HG03354 (cell line): ENCODE measurements around the gene RASA3.

Source experiments
- ATAC-seq: cut with Tn5 transposase; IDR thresholded peaks from one replicate; pipeline ENCODE4 v1.9.1; 2021; ENCODE audit warnings: mild to moderate bottlenecking; ENCODE audit not compliant: unreplicated experiment, poor library complexity, severe bottlenecking

Gene RASA3

DNA sequence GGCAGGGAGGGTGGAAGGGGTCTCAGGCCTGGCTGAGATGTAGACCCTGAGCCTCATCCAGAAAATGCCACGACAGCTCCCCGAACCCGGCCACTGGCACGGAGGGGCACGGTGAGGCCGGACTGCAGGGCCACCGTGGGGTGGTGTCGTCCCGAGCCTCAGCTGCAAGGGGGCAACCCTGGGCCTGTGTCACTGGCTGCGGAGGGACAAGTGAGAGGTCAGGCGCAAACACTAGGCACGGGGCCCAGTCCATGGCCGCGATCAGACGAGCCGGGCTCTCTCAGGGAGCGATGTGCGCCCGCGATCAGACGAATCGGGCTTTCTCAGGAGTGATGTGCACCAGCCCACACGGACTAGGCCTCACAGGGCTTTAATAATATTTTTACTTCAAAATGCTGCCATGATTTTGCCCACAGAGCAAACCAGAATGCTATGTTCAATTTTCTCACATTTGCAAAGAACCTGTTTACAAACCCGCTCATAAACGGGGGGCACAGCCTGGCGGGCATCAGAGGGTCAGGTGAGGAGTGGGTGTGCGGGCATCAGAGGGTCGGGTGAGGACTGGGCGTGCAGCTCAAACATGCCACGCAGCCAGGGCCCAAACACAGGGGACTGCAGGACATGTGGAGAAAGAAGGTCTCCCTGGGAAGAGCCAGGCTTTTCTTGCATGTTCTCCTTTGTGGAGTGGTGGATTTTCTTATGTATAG is 115.9 kb downstream of the RASA3 start:
- no peak for ATAC-seq

DNA sequence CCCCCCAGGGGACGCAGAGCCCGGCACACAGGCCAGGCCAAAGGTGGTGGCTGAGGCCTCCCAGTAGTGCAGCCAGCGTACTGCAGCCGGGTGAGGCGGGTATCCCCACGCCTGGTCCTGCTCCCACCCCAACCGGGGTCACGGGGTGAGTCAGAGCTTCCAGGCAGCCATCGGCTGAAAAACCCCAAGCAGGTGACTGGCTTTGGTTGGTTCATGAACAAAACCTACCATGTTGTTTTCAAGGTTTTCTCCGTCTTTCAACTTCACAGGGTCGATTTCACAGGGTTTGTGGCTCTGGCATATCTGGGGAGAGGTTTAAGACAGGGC is 116.5 kb downstream of the RASA3 start:
- no peak for ATAC-seq

DNA sequence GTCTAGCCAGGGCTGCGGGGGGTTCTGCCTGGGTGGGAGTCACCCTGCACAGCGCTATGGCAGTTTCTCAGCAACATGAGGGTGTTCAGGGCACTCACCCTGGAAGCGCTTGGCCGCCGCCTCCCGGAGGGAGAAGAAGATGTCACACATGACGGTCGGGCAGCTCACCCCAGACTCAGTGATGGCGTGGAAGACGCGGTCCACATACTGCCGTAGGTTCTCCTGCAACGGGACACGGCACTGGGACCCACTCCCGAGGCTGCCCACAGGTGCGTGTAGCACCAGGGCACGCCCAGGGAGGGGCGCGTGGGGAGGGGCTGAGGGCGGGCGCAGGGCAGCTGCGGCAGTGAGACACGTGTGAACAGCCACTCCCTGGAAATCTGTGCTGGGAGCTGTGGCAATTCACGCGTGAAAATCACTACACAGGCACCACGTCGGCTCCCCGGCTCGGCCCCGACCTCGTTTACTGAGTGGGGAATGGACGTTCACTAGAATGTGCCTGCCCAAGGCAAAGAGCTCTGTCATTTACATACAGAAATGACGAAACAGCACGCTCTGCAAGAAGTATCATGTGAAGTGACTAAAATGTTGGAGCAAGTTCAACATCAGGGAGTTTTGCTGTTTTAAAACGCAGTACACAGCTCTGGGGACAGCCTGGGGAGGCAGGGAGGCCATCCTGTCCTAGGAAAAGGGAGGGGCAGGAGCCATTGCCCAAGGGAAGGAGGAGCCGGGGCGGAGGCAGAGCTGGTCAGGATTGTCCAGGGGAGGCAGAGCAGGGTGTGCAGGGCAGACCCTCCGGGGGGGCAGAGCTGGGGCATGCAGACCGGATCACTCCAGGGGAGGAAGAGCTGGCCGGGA is 117.1 kb downstream of the RASA3 start:
- ATAC-seq, result no peak

DNA sequence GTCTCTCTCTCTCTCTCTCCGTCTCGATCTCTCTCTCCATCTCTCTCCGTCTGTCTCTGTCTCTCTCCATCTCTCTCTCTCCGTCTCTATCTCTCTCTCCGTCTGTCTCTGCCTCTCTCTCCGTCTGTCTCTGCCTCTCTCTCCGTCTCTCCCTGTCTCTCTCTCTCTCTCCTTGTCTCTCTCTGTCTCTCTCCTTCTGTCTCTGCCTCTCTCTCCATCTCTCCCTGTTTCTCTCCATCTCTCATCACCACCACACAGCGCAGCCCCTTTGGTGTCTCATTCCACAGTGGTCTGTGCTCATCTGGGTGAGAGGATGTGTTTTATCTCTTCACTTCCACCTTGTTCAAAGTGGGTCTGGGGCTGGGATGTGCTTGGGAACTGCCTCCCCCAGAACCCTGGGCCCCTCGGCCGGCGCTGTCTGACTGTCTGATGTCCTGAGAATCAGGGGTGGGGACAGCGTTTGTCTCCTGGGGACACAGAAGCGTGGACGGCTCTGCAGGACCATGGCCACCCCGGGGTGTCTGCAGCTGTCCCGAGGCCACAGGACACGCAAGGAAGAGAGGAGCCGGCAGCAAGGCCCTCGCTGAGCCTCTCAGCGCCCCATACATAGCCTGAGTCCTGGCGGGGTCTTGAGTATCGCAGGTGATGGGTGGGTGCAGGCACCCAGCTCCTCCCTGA is 118.3 kb downstream of the RASA3 start:
- no peak for ATAC-seq

DNA sequence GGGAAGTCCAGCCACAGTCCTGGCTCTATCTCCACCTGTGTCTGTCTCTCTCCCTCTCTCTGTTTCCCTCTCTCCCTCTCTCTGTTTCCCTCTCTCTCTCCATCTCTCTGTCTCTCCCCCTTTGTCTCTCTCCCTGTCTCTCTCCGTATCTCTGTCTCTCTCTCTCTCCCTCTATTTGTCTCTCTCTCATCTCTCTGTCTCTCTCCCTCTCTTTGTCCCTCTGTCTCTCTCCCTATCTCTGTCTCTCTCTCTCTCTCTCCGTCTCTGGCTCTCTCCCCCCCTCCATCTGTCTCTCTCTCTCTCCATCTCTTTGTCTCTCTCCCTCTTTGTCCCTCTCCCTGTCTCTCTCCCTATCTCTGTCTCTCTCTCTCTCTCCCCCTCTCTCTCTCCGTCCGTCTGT is 119.1 kb downstream of the RASA3 start:
- no peak for ATAC-seq

DNA sequence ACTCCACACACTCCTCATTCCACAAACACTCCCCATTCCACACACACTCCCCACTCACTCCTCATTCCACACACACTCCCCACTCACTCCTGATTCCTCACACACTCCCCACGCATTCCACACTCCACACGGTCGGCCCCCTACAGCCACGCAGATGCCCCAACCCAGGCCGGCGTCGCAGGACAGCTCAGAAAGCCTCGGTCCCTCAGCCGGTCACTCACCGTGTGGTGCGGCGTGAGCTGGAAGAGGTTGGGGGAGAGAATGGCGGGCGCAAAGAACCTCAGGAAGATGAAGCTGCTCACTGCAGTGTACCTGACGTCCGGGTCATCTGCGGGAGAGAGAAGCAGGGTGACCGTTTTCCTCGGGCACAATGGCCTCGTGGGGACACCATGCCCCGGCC is 119.5 kb downstream of the RASA3 start:
- ATAC-seq, result no peak

DNA sequence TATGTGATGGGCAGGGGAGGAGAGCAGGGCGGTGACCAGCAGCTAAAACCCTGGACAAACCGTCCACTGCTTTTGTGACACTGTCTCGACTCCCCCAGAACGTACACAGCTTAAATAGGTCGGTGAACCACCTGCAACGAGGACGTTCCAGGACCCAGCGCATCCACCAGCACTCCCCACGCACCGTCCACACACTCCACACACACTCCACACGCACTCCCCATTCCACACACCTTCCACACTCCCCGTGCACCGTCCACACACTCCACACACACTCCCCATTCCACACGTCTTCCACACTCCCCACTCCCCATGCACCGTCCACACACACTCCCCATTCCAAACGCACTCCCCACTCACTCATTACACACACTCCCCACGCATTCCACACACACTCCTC is 120.3 kb downstream of the RASA3 start:
- no peak for ATAC-seq

DNA sequence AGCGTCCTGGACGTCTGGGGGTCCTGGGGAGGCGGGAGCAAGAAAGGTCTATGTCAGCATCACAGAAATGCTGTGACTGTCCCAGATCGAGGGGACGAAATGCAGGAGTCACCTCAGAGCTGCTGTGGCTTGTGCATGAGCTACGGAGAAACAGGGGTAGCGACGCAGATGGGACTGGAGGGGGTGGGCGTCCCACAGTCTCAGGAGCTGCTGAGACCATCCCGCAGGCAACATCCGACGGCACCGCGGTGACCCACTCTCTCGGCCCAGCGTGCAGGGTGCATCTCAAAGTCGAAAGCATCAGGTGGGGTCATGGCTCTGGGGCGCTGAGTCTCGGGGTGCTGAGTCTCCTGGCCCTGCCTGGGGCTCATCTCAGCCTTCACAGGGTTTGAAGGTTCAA is 121.2 kb downstream of the RASA3 start:
- no peak for ATAC-seq

DNA sequence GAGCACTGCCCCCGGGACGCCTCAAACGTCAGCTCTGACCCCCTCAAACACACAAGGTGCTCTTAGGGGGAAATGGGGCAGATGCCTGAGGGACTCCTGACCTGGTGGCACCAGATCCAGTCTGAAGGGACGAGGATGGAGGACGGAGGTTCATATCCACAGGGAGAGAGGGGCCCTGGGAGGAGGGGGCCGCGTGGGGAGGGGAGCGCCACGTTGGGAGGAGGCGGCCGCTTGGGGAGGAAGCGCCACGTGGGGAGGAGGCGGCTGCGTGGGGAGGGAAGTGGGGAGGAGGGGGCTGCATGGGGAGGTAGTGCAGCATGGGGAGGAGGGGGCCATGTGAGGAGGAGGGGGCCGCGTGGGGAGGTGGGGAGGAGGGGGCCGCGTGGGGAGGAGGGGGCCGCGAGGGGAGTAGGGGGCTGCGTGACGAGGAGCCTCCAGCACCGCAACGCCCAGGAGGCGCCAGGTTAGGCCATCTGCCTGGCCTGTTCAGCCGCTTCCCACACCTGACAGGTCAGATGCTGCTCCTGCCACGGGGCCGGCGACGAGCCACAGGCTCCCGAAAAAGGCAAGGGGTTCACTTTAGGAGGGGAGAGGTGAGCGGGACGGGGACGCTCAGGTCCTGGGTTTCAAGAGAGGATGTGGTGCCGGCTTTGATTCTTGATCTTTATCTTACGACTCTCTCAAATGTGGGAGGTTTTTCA is 121.9 kb downstream of the RASA3 start:
- no peak for ATAC-seq

DNA sequence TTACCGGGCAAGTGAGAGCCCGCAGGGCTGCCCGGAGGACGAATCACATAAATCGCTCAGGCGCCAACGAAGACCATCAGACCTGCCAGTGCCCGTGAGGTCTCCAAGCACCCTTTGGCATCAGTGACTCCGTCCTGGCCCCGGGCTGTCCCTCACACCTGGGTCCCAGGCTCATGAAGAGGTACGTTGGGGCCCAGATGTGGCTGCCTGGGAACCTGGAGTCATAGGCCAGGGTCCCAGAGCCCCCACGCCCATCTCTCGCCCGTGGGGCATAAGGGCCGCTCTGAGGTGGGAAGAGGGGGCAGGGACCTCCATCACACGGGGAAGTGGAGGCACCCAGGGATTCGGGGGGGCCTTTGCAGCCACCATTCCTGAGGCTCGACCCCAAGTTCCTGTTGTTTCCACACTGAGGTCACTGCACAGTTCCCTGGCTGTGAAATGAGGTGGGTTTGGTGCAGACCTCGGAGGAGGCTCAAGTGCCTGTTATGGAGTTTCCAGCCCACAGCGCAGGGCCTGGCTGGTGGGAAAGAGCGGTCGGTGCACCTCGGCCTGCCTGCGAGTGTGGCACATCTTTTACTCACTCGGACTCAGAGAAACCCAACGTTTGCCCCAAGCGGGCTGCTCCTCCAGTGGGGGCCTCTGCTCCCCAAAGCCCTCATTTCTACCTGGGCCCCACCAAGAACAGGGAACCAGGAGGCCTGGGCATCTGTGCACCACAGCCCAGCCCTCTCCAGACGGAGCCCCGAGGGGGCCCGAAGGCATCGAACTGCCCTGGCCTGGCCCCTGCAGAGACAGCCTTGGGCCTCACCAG is 122.6 kb downstream of the RASA3 start:
- no peak for ATAC-seq

DNA sequence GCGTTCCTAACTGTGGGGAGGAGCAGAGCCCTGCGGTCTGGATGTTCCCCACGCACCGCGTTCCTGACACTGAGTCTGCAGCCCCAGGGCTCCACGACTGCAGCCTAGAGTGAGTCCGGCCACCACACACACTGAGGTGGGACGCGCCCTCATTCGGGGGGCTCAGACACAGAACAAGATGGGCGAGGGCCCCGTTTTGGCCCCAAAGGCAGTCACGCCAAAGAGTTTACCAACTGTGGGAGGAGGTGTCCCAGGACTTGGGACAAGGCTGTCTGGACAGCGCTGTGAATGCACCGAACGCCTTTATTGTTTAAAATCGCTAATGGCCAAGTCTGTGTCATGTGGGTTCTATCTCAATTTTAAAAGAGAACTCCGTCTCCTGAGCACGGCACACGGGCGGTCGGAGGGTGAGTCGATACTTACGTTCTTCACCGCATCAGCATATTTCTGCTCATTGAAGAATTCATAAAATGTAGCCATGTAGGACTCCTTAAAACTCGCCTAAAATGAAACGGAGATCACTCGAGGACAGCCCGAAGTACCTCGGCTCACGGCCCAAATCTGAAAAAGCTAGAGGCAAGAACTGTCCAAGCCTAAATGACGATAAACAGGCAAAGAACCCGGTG is 123.3 kb downstream of the RASA3 start:
- no peak for ATAC-seq

DNA sequence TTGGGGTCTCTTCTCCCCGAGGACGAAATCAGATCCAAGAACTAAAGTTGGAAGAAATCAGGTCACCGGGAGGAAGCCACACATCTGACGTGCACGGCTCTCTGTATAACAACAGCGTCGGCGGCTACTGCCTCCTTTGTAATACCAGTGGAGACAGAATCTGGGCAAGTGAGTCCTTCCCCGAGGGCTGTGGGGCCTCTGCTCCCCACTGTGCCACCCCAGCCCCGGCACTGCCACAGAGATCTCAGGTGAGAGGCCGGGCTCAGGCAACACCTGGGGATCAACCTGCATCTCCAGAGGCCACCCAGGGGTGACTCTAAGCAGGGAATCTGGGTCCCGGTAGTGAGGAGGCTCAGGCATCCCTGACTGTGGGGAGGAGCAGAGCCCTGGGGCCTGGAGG is 124.9 kb downstream of the RASA3 start:
- no peak for ATAC-seq

DNA sequence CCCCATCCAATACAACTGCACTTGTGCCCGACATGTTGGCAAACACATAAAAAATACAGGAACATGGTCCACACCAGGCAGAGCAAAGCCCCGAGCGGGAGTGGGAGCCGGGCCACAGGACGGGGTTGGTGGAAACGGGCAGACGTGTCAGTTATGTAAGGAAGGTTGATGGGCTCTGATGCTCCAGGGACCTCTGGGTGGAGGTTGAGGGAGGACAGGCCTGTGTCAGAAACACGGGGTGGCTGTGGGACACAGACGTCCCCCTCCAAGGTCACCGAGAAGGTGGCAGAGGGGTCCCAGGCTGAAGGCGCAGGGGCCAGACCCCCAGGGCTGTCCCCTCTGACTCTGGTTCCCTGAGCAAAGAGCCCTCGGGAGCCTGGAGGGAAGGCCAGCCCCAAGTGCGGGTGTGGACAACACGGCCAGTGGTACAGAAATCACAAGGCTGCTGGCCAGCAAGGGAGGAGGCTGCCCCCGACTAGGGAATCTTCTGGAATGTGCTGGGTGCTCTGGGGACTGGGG is 127.2 kb downstream of the RASA3 start:
- no peak for ATAC-seq

DNA sequence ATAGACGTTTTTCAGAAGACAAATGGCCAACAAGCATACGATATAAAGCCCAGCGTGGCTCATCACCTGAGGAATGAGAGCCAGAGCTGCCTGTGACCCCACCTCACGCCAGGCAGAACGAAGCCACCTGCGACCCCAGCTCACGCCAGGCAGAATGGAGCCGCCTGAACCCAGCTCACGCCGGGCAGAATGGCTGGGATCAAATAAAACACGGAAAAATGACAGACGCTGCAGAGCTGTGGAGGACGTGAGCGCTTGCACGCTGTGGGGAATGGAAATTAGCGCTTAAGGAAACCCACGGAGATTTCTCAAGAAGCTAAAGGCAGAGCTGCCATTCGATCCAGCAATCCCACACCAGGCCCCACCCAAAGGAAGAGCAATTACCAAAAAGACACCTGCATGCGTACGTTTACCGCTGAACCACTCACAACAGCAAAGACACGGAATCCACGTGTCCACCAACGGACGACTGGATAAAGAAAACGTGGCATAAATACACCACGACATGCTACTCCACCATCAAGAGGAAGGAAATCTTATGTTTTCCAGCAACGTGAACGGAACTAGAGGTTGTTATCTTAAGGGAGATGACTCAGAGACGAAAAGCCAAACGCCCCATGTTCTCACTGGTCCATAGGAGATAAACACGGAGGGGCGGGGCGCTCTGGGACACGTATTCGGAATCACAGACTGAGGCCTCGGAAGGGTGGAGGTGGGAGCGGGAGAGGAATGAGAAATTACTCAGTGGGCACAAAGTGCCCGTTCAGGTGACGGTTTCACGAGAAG is 127.8 kb downstream of the RASA3 start:
- no peak for ATAC-seq

DNA sequence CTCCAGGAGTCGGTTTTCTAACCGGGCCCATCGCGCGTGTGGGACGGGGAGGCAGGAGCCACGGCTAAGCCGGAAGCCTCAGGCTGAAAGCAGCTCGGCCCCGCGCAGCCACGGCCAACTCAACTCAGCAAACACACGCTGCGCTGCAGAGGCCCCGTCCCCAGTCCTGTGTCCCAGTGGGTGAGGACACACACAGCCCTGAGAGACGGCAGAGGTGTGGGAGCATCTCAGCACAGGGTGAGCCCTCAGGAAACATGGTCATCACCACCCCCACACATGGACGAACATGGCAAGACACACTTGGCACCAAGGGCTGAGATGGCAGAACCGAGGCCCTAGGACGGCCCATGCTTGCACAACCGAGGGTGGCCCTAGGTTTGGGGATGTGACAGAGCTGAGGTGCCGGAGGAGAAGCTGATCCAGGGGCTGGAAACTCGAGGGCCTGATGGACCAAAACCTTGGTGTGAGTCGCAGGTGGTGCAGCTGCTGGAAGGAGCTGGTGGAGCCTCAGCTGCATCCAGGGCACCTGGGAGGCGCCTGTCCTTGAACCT is 129.6 kb downstream of the RASA3 start:
- ATAC-seq, result no peak

DNA sequence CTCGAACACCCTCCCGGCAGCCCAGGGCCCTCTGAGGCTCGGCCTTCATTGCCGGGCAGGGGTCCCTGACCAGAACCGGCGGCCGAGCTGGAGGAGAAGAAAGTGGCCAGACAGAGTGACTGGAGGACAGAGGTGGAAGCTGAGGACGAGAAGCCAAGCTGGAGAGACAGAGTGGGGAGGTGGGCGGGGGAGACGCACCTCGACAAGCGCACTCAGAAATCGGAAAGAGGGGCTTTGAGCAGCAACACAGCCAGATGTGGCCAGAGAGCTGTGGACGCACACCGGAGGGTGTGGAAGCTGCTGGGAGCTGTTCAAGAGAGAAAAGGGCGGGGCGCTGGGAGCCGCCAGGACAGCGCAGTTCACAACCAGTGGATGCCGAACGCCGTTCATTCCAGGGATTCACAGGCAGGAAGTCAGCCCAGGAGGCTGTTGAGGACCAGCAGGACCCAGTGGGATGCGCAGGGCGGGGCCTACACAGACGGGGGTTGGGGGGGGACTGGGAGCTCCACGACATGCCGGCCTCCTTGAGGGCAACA is 130.3 kb downstream of the RASA3 start:
- ATAC-seq, result no peak

DNA sequence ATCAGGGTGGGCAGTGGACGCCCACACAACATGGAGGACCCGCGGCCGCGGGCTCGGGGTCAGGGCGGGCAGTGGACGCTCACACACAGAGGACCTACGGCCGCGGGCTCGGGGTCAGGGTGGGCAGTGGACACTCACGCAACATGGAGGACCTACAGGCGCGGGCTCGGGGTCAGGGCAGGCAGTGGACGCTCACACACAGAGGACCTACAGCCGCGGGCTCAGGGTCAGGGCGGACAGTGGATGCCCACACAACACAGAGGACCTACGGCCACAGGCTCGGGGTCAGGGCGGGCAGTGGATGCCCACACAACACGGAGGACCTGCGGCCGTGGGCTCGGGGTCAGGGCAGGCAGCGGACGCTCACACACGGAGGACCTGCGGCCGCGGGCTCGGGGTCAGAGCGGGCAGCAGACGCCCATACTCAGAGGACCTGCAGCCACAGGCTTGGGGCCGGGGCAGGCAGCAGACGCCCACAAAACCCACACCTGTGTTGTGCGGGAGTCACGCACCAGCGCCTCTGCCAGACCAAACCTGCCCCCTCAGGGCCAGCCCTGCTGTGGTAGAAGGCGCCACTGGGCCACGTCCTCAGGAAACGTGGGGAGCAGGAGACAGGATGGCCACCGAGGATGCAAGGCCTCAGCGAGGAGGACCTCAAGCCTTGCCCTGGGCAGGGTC is 131.0 kb downstream of the RASA3 start:
- no peak for ATAC-seq
